D341Med (cell line): ENCODE results near the gene ZFHX3.

Source experiments
- DNase-seq: peaks from one replicate; pipeline ENCODE4 v3.0.0; 2012; ENCODE audit warnings: low spot score

ZFHX3 gene

GRCh38 chr16:72950669-72951068, 97.3 kb downstream of the ZFHX3 start:
- DNase-seq, result no peak

- DNase-seq, result no peak
Measured at GRCh38 chr16:72948238-72948829, 99.6 kb downstream of the ZFHX3 start.

- no peak for DNase-seq
Measured at GRCh38 chr16:72947379-72948237, 100.3 kb downstream of the ZFHX3 start.

- no peak for DNase-seq
Measured at GRCh38 chr16:72946474-72947194, 101.3 kb downstream of the ZFHX3 start.

- no peak for DNase-seq
Measured at GRCh38 chr16:72946063-72946462, 101.9 kb downstream of the ZFHX3 start.

GRCh38 chr16:72945611-72946010, 102.3 kb downstream of the ZFHX3 start:
- DNase-seq, result no peak

- DNase-seq, result no peak
Measured at GRCh38 chr16:72944757-72945485, 103.0 kb downstream of the ZFHX3 start.

GRCh38 chr16:72942021-72942420, 105.9 kb downstream of the ZFHX3 start:
- DNase-seq, result no peak

GRCh38 chr16:72940886-72941285, 107.0 kb downstream of the ZFHX3 start:
- no peak for DNase-seq

- DNase-seq, result no peak
Measured at GRCh38 chr16:72939247-72939646, 108.7 kb downstream of the ZFHX3 start.

- no peak for DNase-seq
Measured at GRCh38 chr16:72938795-72939164, 109.1 kb downstream of the ZFHX3 start.

GRCh38 chr16:72937916-72938794, 109.8 kb downstream of the ZFHX3 start:
- no peak for DNase-seq

- DNase-seq, result no peak
Measured at GRCh38 chr16:72937360-72937759, 110.6 kb downstream of the ZFHX3 start.

GRCh38 chr16:72936408-72936807, 111.5 kb downstream of the ZFHX3 start:
- no peak for DNase-seq

- no peak for DNase-seq
Measured at GRCh38 chr16:72935896-72936295, 112.0 kb downstream of the ZFHX3 start.

- no peak for DNase-seq
Measured at GRCh38 chr16:72934636-72935403, 113.1 kb downstream of the ZFHX3 start.

- DNase-seq, result no peak
Measured at GRCh38 chr16:72932677-72933335, 115.1 kb downstream of the ZFHX3 start.

GRCh38 chr16:72932050-72932449, 115.9 kb downstream of the ZFHX3 start:
- DNase-seq, result no peak

GRCh38 chr16:72930396-72930795, 117.5 kb downstream of the ZFHX3 start:
- DNase-seq, result no peak
